ENCODE measurements around the gene TRIM31. TPM values are rescaled to one million over a fixed set of nuclear protein-coding genes. Genes with fewer than 3 reads are reported as not detected.

Gene TRIM31
- total and polyA plus RNA-seq, 7 donors = 0.36 to 133 (median 92.2) TPM; not detected in 2

- peak; percentile 69 for DNase-seq
These were observed 52.2 kb downstream of the TRIM31 start for GRCh38 chr6:30060606-30061091.

DNA sequence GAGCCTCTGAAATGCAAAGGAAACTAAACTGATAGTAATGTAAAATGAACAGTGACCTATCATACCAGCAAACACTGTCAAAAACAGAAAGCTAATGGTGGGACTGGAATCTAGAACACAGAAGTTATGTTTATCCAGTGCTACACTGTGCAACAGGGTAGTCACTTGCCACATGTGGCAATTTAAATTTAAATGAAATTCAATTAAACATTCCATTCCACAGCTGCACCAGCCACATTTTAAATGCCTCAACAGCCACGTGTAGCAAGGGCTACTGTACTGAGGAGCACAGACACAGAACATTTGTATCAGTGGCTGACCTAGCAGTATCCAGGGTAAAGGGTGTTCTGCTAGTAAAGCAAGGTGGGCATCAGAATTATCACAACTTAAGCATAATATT is 57.4 kb downstream of the TRIM31 start:
- Histone ChIP-seq H3K27me3 (no peaks in the 10 kb centered on the region), H3K36me3 (peaks cover 0 to 27% (median 3%) of the 10 kb centered on the region in 4 donors), H3K4me3 (no peak overlapping the region), H3K9me3 (no peaks in the 10 kb centered on the region), H3K4me1 (peaks cover 0 to 13% (median 10%) of the 10 kb centered on the region in 4 donors), H3K27ac (no peak overlapping the region)
- TF ChIP-seq EP300 (IDR thresholded peaks at IDR 0.05) (no peak), POLR2A (IDR thresholded peaks at IDR 0.05) (no peak), POLR2AphosphoS5 (IDR thresholded peaks at IDR 0.05) (no peak)
- TF ChIP-seq, protein P1, sequence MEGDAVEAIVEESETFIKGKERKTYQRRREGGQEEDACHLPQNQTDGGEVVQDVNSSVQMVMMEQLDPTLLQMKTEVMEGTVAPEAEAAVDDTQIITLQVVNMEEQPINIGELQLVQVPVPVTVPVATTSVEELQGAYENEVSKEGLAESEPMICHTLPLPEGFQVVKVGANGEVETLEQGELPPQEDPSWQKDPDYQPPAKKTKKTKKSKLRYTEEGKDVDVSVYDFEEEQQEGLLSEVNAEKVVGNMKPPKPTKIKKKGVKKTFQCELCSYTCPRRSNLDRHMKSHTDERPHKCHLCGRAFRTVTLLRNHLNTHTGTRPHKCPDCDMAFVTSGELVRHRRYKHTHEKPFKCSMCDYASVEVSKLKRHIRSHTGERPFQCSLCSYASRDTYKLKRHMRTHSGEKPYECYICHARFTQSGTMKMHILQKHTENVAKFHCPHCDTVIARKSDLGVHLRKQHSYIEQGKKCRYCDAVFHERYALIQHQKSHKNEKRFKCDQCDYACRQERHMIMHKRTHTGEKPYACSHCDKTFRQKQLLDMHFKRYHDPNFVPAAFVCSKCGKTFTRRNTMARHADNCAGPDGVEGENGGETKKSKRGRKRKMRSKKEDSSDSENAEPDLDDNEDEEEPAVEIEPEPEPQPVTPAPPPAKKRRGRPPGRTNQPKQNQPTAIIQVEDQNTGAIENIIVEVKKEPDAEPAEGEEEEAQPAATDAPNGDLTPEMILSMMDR (IDR thresholded peaks at IDR 0.05) = no peak
- no peak for DNase-seq
- intact Hi-C loops (cut with DNase I) = no loop called here
- 60 to 75% methylated on average over 1 of the region's 1 CpG for WGBS, 2 donors

More at GRCh38 chr6:30060606-30061091, 52.2 kb downstream of the TRIM31 start:
- Histone ChIP-seq H3K9me3 (no peaks in the 10 kb centered on the region), H3K36me3 (peaks cover 0 to 22% (median 0%) of the 10 kb centered on the region in 4 donors), H3K4me1 (peaks cover 0 to 27% (median 23%) of the 10 kb centered on the region in 4 donors), H3K27me3 (no peaks in the 10 kb centered on the region), H3K27ac (peak overlapping the region; percentile 85 to 94 (median 89)), H3K4me3 (peak overlapping the region; percentile 71 to 91 (median 84))
- intact Hi-C loops (cut with DNase I) = loop anchor here (5.0 to 10.0 kb wide), 4 partner anchors 86 to 1076 kb away; partner anchors contain the start of gene HLA-A
- 0% methylated on average over 24 of the region's 24 CpGs for WGBS, 2 donors
- TF ChIP-seq EP300 (IDR thresholded peaks at IDR 0.05) = no peak
- TF ChIP-seq POLR2AphosphoS5 (IDR thresholded peaks at IDR 0.05) = no peak
- no peak for TF ChIP-seq POLR2A (IDR thresholded peaks at IDR 0.05)
- TF ChIP-seq, protein P1 (IDR thresholded peaks at IDR 0.05) = no peak

- peaks cover 0 to 27% (median 3%) of the 10 kb centered on the region in 4 donors for H3K36me3 ChIP-seq
- H3K9me3 ChIP-seq = no peaks in the 10 kb centered on the region
- 85 to 89% methylated on average over 3 of the region's 3 CpGs for WGBS, 2 donors
- intact Hi-C loops (cut with DNase I) = no loop called here
- no peak for DNase-seq
- no peaks in the 10 kb centered on the region for H3K27me3 ChIP-seq
- no peak overlapping the region for H3K4me3 ChIP-seq
- H3K27ac ChIP-seq = no peak overlapping the region
- TF ChIP-seq POLR2A (IDR thresholded peaks at IDR 0.05) (no peak), POLR2AphosphoS5 (IDR thresholded peaks at IDR 0.05) (no peak), EP300 (IDR thresholded peaks at IDR 0.05) (no peak)
- TF ChIP-seq, protein P1 (IDR thresholded peaks at IDR 0.05) = no peak
- H3K4me1 ChIP-seq = no peaks in the 10 kb centered on the region
These were observed 59.2 kb downstream of the TRIM31 start for GRCh38 chr6:30053682-30054081.

Small RNA genes within 50 kb of the gene (small RNA-seq; reads per million reads assigned to genes)
- gene RF00554 (0 reads per million in 3 donors), gene RF02219 (0 reads per million in 3 donors), gene RF02220 (0 reads per million in 3 donors)

Other genes with a start within 250 kb of the TRIM31 start
- 100 to 1,000 TPM; 279 to 524 (median 398) TPM for gene HLA-A, start 170.6 kb downstream of the TRIM31 start, total RNA-seq
- 1,000 to 10,000 TPM in 1 of 3 donors, 100 to 1,000 TPM in 2; 302 to 2,938 (median 684) TPM for gene HLA-A, start 170.6 kb downstream of the TRIM31 start, polyA plus RNA-seq
- gene POLR1H, start 51.8 kb downstream of the TRIM31 start, total RNA-seq = 10 to 100 TPM; 11.1 to 29.3 (median 23.3) TPM
- 10 to 100 TPM; 33.3 to 70.3 (median 61.7) TPM for gene POLR1H, start 51.8 kb downstream of the TRIM31 start, polyA plus RNA-seq
- 10 to 100 TPM; 36.8 to 45.7 (median 42.2) TPM for gene PPP1R11, start 45.9 kb downstream of the TRIM31 start, total RNA-seq
- 100 to 1,000 TPM in 2 of 3 donors, 10 to 100 TPM in 1; 89.8 to 144 (median 107) TPM for gene PPP1R11, start 45.9 kb downstream of the TRIM31 start, polyA plus RNA-seq
- not detected for gene RNF39, start 37.3 kb downstream of the TRIM31 start, total RNA-seq
- 1 to 10 TPM in 1 of 3 donors, under 1 TPM in 2; 0.44 to 2.3 (median 0.60) TPM for gene RNF39, start 37.3 kb downstream of the TRIM31 start, polyA plus RNA-seq
- gene TRIM40, start 23.1 kb upstream of the TRIM31 start, total RNA-seq = not detected
- gene TRIM40, start 23.1 kb upstream of the TRIM31 start, polyA plus RNA-seq = 10 to 100 TPM in 2 of 3 donors, 1 to 10 TPM in 1; 6.6 to 23.8 (median 18.9) TPM
- under 1 TPM in 1 of 4 donors, not detected in 3; 0.36 TPM for gene TRIM10, start 48.1 kb upstream of the TRIM31 start, total RNA-seq
- gene TRIM10, start 48.1 kb upstream of the TRIM31 start, polyA plus RNA-seq = 1 to 10 TPM; 2.7 to 4.8 (median 3.5) TPM
- gene TRIM15, start 50.5 kb upstream of the TRIM31 start, total RNA-seq = under 1 TPM in 2 of 4 donors, not detected in 2; 0.28 to 0.36 TPM
- gene TRIM15, start 50.5 kb upstream of the TRIM31 start, polyA plus RNA-seq = 10 to 100 TPM; 38.4 to 52.0 (median 46.0) TPM
- 10 to 100 TPM; 34.2 to 42.7 (median 41.4) TPM for gene TRIM26, start 100.3 kb upstream of the TRIM31 start, total RNA-seq
- gene TRIM26, start 100.3 kb upstream of the TRIM31 start, polyA plus RNA-seq = 10 to 100 TPM; 35.4 to 60.4 (median 39.3) TPM
- gene TRIM39, start 213.8 kb upstream of the TRIM31 start, total RNA-seq = 10 to 100 TPM; 11.9 to 23.2 (median 14.4) TPM
- 10 to 100 TPM in 1 of 3 donors, 1 to 10 TPM in 2; 5.1 to 11.2 (median 7.2) TPM for gene TRIM39, start 213.8 kb upstream of the TRIM31 start, polyA plus RNA-seq
- gene RPP21, start 232.1 kb upstream of the TRIM31 start, total RNA-seq = 100 to 1,000 TPM; 134 to 150 (median 141) TPM
- gene RPP21, start 232.1 kb upstream of the TRIM31 start, polyA plus RNA-seq = 10 to 100 TPM; 74.7 to 86.8 (median 76.3) TPM

All from sigmoid colon (tissue), 7 donors.